ENCODE results near the gene ZNF91.
"Not testable (repeated sequence)": the region's sequence is repeated elsewhere in the genome, so short reads cannot be mapped to it uniquely, and the experiment has no call there.

Gene ZNF91

DNA sequence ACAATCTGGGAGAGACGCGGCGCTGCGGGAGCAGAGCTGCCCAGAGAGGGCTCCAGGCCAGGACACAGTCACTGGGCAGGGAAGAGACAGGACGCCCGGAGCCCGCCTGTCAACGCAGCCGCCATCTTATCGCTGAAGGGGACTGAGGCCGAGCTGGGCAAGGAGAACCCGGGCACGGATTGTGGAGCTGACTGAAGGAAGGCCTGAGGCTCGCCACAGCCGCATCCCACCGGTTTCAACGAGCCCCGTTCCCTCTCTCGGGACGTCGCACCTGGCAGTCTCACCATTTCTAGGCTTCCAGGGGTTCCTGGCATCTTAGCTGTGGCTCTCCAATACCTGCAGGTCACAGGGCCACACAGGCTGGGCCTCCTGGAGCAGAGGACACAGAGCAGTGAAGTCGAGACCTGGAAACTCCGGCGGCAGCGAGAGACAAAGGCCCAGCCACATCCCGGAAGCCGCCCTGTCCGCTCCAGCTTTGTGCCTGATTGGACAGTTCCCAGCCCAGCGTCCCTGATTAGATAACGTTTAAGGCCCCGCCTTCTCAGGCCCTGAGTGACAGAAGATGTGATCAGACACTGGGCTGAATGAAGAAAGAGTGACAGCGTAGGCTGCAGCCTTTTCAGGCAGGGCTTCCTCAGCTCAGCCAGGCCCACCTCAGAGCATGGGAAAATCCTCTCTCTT lies at the start of gene ZNF91:
TSS of gene ZNF91 (minus strand) at position 431 of the 681 bp plus-strand sequence. CDS start at position 314, 117 bp downstream.
- DNase-seq = peak; percentile 98

DNA sequence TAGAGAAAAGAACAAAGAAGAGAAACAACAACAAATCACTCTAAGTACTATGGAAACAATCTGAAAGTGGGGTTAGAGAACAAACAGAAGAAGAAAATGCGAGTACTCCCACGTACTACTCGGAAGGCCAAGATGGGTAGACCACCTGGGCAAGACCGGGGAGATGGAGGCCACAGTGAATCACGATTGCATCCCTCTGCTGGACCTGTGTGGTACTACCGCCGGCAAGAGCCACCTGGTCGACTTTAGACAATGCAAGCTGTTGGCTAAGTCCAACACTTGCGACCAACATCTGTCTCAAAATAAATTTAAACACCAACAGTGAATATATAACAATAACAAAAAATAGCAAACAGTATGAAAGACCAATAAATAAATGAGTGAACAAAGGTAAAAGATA lies 45.5 kb upstream of the ZNF91 start:
- DNase-seq = no peak

DNA sequence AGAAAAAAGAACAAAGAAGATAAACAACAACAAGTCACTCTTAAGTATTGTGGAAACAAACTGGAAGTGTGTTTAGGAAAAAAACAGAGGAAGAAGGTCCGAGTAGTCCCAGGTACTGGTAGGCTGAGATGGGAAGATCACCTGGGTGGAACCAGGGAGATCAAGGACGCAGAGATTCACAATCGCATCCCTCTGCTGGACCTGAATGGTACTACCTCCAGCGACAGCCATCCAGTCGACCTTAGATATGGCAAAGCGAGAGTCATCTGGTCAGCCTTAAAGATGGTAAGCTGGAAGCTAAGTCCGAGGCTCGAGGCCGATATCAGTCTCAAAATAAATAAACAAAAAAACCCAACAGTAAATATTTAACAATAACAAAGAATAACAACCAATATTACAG lies 44.9 kb upstream of the ZNF91 start:
- DNase-seq = no peak

DNA sequence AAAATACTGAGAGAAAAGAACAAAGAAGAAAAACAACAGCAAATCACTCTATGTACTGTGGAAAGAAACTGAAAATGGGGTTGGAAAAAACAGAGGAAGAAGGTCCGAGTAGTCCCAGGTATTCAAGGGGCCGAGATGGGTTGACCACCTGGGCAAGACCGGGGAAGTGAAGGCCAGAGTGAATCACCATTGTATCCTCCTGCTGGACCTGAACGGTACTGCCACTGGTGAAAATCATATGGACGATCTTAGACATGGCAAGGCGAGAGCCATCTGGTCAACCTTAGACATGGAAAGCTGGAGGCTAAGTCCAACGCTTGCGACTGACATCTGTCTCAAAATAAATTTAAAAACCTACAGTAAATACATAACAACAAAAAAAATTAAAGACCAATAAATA lies 44.4 kb upstream of the ZNF91 start:
- no peak for DNase-seq

DNA sequence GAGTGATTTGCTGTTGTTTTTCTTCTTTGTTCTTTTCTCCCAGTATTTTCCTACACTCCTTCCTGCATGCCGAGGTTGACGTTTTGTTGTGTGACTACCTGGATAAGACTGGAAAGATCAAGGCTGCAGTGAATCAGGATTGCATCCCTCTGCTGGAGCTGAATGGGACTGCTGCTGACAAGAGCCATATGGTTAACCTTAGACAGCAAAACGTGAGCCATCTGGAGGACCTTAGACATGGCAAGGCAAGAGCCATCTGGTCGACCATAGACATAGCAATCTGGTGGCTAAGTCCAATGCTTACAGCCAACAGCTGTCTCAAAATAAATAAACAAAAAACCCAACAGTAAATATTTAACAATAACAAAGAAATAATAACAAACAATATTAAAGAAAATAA lies 42.6 kb upstream of the ZNF91 start:
- DNase-seq = no peak

- no peak for DNase-seq
Observed at GRCh38 chr19:23436944-23437343, 41.7 kb upstream of the ZNF91 start.

- DNase-seq = no peak
Observed at GRCh38 chr19:23436318-23436717, 41.0 kb upstream of the ZNF91 start.

GRCh38 chr19:23420824-23421223 lies 25.6 kb upstream of the ZNF91 start:
- no peak for DNase-seq

- not testable (repeated sequence) for DNase-seq
Observed at GRCh38 chr19:23419261-23419660, 24.0 kb upstream of the ZNF91 start.

DNA sequence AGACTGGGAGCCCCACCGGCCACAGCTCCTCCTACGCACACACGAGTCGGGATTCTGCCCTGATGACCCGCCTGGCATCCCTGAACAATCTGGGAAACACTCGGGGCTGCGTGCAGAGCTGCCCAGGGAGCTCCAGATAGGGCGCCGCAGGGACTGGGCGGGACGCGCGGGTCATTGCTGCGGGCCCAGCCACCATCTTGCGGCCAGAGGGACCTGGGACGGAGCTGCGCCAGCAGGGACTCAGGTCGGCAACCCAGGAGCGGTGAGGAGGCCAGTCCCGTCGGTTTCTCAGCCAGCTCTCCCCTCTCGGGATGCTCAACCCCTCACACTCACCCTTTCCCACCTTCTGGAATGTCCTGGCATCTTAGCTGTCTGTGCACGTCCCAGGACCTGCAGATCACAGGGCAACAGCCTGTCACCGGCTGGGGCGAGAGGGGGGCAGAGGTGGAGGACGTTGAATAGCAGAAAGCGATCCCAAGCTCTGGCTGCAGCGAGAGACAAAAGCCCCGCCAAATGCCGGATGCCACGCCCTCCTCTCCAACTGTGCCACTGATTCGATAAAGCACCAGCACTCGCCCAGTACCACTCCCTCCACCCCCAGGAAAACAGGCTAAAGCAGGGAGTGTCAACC lies 20.4 kb upstream of the ZNF91 start:
- peak; percentile 4 for DNase-seq

DNA sequence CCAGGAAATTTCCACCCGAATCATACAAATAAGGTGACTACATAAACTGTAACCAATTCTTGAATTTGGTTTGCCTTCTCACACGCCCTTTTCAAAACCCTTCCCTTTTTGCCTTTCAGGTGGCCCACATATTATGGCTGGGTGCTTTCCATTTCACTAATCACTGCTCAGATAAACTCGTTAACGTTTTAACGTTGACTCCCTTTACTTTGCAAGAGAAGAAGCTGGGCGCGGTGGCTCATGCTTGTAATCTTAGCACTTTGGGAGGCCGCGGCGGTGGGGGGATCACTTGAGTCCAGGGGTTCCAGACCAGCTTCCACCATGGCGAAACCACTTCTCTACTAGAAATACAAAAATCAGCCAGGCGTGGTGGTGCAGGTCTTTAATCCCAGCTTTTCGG lies 19.8 kb upstream of the ZNF91 start:
- DNase-seq = no peak

DNA sequence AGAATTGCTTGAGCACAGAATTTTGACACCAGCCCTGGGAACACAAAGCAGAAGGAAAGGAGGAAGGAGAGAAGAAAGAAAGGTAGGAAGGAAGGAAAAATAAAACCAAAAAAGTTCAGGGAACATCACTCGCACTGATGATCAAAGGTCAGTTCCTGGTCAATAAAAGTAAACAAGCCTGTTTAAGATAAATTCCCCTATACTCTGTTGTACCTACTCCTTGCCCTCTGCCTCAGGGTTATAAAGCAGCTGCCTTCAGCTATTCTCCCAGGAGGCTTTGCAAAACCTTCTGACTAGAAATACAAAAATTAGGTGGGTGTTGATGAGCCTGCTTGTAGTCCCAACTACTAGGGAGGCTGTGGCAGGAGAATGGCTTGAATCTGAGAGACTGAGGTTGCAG lies 14.9 kb upstream of the ZNF91 start:
- DNase-seq = no peak

DNA sequence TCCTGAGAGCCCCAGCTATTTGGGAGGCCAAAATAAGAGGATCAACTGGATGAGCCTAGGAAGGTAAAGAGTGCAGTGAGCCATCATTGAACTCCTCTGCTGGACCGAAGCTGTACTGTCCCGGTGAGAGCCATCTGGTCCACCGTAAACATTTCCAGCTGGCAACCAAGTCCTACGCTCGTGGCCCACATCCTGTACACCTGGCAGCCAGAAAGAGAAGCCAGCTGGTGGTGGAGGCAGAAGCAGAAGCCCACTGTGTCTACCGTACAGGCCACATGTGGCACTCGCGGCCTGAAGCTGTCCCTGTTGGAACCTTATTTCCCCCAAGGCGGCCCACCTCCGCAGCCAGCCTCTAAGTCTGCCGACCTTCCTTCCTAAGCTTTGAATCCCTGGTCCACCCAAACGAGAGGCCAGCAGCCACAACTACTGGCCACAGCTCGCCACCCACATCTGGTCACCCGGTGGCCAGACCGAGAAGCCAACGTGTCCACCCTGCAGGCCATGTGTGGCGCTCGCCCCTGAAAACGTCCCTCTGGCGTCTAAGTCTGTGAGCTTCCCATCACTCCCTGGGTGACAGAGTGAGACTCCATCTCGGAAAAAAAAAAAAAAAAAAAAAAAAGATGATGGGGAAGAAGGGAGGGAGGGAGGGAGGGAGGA lies 14.2 kb upstream of the ZNF91 start:
- no peak for DNase-seq

DNA sequence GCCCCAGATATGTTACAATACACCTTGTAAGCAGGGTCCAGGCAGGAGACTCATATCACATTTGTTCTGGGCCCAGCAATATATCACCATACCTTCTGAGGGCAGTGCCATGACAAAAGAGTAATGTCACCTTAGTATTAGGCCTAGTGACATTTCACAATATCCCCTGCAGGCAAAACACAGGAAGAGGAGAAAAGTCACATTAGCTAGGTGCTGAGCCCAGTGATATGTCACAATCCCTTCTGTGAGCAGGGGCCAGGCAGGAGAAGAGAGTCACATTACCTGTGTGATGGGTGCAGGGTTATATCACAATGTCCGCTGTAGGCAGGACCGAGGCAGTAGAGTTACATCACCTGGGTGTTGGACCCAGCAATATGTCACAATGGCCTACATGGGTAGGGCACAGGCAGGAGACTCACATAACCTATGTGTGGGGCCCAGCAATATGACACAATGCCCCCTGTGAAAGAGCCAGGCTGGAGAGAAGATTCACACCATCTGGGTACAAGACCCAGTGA lies 12.4 kb upstream of the ZNF91 start:
- no peak for DNase-seq

- no peak for DNase-seq
Observed at GRCh38 chr19:23406721-23407120, 11.4 kb upstream of the ZNF91 start.

- no peak for DNase-seq
Observed at GRCh38 chr19:23406091-23406490, 10.8 kb upstream of the ZNF91 start.

GRCh38 chr19:23404676-23405075 lies 9.4 kb upstream of the ZNF91 start:
- DNase-seq = no peak

GRCh38 chr19:23403581-23404324 lies 8.5 kb upstream of the ZNF91 start:
- no peak for DNase-seq

DNA sequence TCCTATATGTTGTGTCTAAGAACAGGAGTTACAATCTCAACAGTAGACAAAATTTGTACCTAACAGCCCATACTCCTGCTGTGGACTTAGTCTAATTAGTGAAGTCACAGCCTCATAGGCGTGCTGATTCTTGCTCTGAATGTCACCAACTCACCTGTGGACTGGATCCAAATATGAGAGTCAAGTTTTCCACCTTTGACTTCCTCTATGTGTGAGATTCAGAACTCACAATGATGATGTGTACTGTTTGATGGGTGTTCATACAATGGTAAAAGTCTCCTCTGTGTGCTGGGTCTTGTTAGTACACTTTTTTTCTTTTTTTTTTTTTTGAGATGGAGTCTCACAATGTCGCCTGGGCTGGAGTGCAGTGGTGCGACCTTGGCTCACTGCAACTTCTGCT lies 7.8 kb upstream of the ZNF91 start:
- no peak for DNase-seq

DNA sequence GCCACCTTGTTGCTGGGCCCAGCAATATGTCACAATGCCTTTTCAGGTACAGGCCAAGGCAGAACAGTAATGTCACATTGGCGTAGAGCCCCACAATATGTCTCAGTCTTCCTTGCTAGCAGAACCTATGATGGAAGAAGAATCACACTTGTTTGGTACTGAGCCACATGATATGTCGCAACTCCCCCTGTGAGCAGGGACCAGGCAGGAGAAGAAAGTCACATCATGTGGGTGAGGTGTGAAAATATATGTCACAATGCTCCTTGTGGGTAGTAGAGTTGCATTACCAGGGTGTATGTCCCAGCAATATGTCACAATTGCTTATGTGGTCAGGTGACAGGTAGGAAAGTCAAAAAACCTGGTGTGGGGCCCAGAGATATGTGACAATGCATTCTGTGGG lies 7.1 kb upstream of the ZNF91 start:
- DNase-seq = no peak

DNA sequence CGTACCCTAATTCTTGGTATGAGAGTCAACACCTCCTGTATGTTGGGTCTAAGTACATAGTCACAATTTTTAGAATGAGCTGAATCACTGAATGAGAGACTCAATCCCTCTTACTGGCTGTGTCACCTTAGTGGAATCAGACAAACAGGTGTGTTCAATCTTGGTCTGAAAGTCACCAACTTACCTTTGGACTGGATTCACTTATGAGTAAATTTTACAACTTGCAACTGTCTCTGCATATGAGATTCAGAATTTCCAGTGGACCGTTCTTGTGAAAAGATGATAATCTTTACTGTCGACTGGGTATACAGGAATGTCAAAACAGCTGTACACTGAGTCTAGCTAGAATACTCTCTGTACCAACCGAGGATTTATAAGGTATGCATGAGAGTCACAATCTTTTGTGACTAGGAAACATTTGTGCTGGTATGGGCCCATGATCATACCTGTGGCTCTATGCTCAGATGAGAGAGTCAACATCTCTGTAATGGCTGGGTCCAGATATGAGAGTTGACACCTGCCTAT lies 5.9 kb upstream of the ZNF91 start:
- no peak for DNase-seq

DNA sequence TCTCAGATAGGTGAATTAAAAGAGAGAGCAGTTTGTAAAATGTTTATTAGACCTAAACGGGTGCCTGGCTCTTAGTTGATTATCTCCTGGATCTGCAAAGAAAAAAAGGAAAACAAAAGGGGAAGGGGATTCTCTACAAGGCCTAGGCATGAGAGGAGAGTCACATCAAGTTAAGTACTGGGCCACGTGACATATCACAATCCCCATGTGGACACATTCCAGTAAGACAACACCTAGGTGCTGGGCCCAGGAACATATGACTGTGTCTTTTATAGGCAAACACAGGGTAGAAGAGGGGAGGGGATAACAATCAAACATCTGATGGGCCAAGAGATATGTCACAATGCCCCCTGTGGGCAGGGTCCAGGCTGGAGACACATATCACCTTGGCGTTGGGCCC lies 4.2 kb upstream of the ZNF91 start:
- DNase-seq = no peak

GRCh38 chr19:23395722-23396117 lies 449 bp upstream of the ZNF91 start:
- DNase-seq = not testable (repeated sequence)
